ENCODE measurements around the gene EMC9.

GRCh38 chr14:24096545-24097181, 44.7 kb downstream of the EMC9 start:
- TF ChIP-seq, protein P1, sequence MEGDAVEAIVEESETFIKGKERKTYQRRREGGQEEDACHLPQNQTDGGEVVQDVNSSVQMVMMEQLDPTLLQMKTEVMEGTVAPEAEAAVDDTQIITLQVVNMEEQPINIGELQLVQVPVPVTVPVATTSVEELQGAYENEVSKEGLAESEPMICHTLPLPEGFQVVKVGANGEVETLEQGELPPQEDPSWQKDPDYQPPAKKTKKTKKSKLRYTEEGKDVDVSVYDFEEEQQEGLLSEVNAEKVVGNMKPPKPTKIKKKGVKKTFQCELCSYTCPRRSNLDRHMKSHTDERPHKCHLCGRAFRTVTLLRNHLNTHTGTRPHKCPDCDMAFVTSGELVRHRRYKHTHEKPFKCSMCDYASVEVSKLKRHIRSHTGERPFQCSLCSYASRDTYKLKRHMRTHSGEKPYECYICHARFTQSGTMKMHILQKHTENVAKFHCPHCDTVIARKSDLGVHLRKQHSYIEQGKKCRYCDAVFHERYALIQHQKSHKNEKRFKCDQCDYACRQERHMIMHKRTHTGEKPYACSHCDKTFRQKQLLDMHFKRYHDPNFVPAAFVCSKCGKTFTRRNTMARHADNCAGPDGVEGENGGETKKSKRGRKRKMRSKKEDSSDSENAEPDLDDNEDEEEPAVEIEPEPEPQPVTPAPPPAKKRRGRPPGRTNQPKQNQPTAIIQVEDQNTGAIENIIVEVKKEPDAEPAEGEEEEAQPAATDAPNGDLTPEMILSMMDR (IDR thresholded peaks at IDR 0.05 in 4 of 5, conservative IDR thresholded peaks at IDR 0.05 in 1 of 5), result no peak
- TF ChIP-seq POLR2A (IDR thresholded peaks at IDR 0.05), result no peak
